ENCODE results near the gene PRM1. TPM values are rescaled to one million over a fixed set of nuclear protein-coding genes. Genes with fewer than 3 reads are reported as not detected.

The PRM1 gene
- total RNA-seq, 1 experiment from 2014 or later, result not detected

- POLR2A ChIA-PET (ENCODE audit: unreplicated experiment), result interaction anchor here (0.5 kb wide), 1 partner anchor 228 kb away, joined by 14 read pairs; no protein-coding TSS in a partner anchor
Observed at GRCh38 chr16:11298143-11298900, 17.2 kb upstream of the PRM1 start.

GRCh38 chr16:11297492-11298142 is 16.5 kb upstream of the PRM1 start:
- H3K27me3 ChIP-seq (ENCODE audit: insufficient read depth, low read depth), result no peaks in the 10 kb centered on the region
- H3K4me2 ChIP-seq, result no peak overlapping the region
- TF ChIP-seq CTCF (conservative IDR thresholded peaks at IDR 0.05) (no peak), EZH2 (IDR thresholded peaks at IDR 0.05; ENCODE audit: low read depth) (no peak)
- BruUV-seq (replicated peaks), result no TSS peak
- H3K79me2 ChIP-seq (ENCODE audit: low read depth), result no peaks in the 10 kb centered on the region
- no peaks in the 10 kb centered on the region for H4K20me1 ChIP-seq (ENCODE audit: insufficient read depth)
- H3K9me2 ChIP-seq (ENCODE audit: insufficient read depth), result no peaks in the 10 kb centered on the region
- H3K4me3 ChIP-seq, result no peak overlapping the region
- peak in 1 of 2 experiments; percentile 77 for DNase-seq
- no peaks in the 10 kb centered on the region for H3K36me3 ChIP-seq (ENCODE audit: low read depth)
- H3K27ac ChIP-seq, result no peak overlapping the region
- intact Hi-C loops (cut with micrococcal nuclease; ENCODE audit: unreplicated experiment), result loop anchor here (5.0 kb wide), 1 partner anchor 40 kb away; the partner anchor contains the start of gene SOCS1
- POLR2A ChIA-PET (ENCODE audit: unreplicated experiment), result interaction anchor here (0.5 to 0.7 kb wide), 4 partner anchors 21 to 227 kb away, joined by 3 to 14 read pairs (median 4); partner anchors contain the start of gene PRM2
- peaks cover 6% of the 10 kb centered on the region; the same call in 1 of the 2 replicates for H3K4me1 ChIP-seq (replicated peaks; ENCODE audit: insufficient read depth)
- CTCF ChIA-PET, result interaction anchor here (0.6 to 1.3 kb wide), 3 partner anchors 39 to 314 kb away, joined by 4 read pairs; no protein-coding TSS in a partner anchor
- H3K9me3 ChIP-seq (ENCODE audit: insufficient read depth, low read depth), result no peaks in the 10 kb centered on the region
- H2AFZ ChIP-seq, result no peak overlapping the region
- H3F3A ChIP-seq (ENCODE audit: insufficient read depth, low read depth), result peaks cover 9% of the 10 kb centered on the region; the same call in 1 of the 2 replicates

More at GRCh38 chr16:11298143-11298900, 17.2 kb upstream of the PRM1 start:
- Histone ChIP-seq H4K20me1 (ENCODE audit: insufficient read depth) (no peaks in the 10 kb centered on the region), H3K36me3 (ENCODE audit: low read depth) (no peaks in the 10 kb centered on the region), H3K4me2 (no peak overlapping the region), H3K9me3 (ENCODE audit: insufficient read depth, low read depth) (no peaks in the 10 kb centered on the region), H3K27ac (no peak overlapping the region), H3K27me3 (ENCODE audit: insufficient read depth, low read depth) (no peaks in the 10 kb centered on the region), H3K79me2 (ENCODE audit: low read depth) (no peaks in the 10 kb centered on the region), H3K4me1 (replicated peaks; ENCODE audit: insufficient read depth) (peaks cover 13% of the 10 kb centered on the region), H3K9me2 (ENCODE audit: insufficient read depth) (no peaks in the 10 kb centered on the region), H3F3A (ENCODE audit: insufficient read depth, low read depth) (peaks cover 10% of the 10 kb centered on the region; the same call in 1 of the 2 replicates), H3K4me3 (no peak overlapping the region), H2AFZ (no peak overlapping the region)
- BruUV-seq (replicated peaks), result no TSS peak
- TF ChIP-seq EZH2 (IDR thresholded peaks at IDR 0.05; ENCODE audit: low read depth), result no peak
- no peak for TF ChIP-seq CTCF (conservative IDR thresholded peaks at IDR 0.05)
- no peak for DNase-seq
- CTCF ChIA-PET, result interaction anchor here (0.6 kb wide), 3 partner anchors 58 to 314 kb away, joined by 3 to 4 read pairs (median 4); no protein-coding TSS in a partner anchor
- intact Hi-C loops (cut with micrococcal nuclease; ENCODE audit: unreplicated experiment), result loop anchor here (5.0 kb wide), 1 partner anchor 41 kb away; the partner anchor contains the start of gene SOCS1

All from PC-9 (cell line).